Thoracic aorta (tissue), 2 donors: ENCODE results near the gene VPS11. TPM values are rescaled to one million over a fixed set of nuclear protein-coding genes. Genes with fewer than 3 reads are reported as not detected.

Source experiments
- ATAC-seq: fragments of 150-250 bp; one replicate; pipeline ENCODE4 v1.8.0; 2017; ENCODE audit warnings: low read depth; ENCODE audit not compliant: insufficient number of reproducible peaks, low FRiP score
- DNase-seq: peaks from one replicate; pipeline ENCODE4 v3.0.0-alpha.2; 2020; ENCODE audit warnings: low spot score
- H3K27ac ChIP-seq, 2 donors: fragments of 200-600 bp; sonication (generic); 1 replicate in 1 of 2; 2 replicates in 1 of 2; pipeline ENCODE4 v1.5.1; 2016; ENCODE audit warnings: mild to moderate bottlenecking in 2 of 2, moderate library complexity in 2 of 2
- H3K27me3 ChIP-seq: fragments of 200-600 bp; sonication (generic); replicated peaks from 2 replicates; pipeline ENCODE4 v1.6.0; 2016; ENCODE audit warnings: mild to moderate bottlenecking; ENCODE audit not compliant: insufficient read depth
- H3K36me3 ChIP-seq: fragments of 200-600 bp; sonication (generic); one replicate; pipeline ENCODE4 v1.5.1; 2016
- H3K4me1 ChIP-seq, 2 donors: fragments of 200-600 bp; sonication (generic); 1 replicate in 1 of 2; 2 replicates in 1 of 2; pipeline versions ENCODE4 v1.5.1 to v1.6.0; 2016; ENCODE audit warnings: low read depth in 2 of 2, mild to moderate bottlenecking in 1 of 2; ENCODE audit not compliant: control insufficient read depth in 1 of 2
- H3K4me3 ChIP-seq: fragments of 200-600 bp; sonication (generic); 2 replicates; pipeline ENCODE4 v1.5.1; 2016; ENCODE audit warnings: mild to moderate bottlenecking
- H3K9me3 ChIP-seq: fragments of 200-600 bp; sonication (generic); 2 replicates; pipeline ENCODE4 v1.5.1; 2016
- total RNA-seq, 2 donors: library from RNA; depleted of rRNA; stranded (reverse); fragments of >200 nt; gene quantifications; one replicate each; pipeline versions ENCODE4 v1.1.0 to v1.2.3, GENCODE V29; 2016
- TF ChIP-seq, protein P1 (sequence below): fragments of 200-600 bp; sonication (generic); IDR thresholded peaks from one replicate; pipeline ENCODE4 v1.5.1; 2019; ENCODE audit warnings: antibody characterized with exemption

The VPS11 gene
- 10 to 100 TPM; 32.0 to 35.3 TPM for total RNA-seq

DNA sequence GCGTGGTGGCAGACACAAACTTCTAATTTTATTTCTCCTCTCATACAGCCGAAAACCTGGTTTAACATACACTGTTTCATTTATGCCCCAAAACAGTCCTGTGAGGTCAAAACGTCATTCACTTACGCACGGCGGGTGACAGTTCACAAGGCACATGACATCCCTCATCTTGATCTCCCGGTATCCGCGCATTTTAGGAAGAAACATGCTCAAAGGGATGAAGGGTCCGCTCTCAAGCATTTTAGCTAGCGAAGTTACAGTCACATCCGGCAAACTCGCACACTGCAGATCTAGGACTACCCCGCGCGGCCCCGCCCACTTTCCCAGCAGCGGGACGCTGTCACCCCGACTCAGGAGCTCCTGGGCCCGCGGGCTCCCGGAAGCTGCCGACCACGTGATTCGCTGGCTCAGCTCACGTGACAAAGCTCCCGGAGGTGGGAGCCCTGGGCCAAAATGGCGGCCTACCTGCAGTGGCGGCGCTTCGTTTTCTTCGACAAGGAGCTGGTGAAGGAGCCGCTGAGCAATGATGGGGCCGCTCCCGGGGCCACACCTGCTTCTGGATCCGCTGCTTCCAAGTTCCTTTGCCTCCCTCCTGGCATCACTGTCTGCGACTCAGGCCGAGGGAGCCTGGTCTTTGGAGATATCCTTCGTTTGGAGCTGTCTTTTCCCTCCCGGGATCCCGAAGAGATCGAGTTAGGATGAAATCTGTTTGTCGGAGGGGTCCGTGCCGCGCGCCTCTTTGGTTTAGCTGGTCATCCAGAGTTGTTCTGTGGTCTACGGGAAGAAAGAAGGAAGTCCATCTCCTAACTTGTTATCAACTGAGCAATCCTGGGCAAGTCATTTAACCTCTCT is at the start of gene VPS11:
TSS of gene VPS11 (plus strand) at position 448 of the 852 bp plus-strand sequence. CDS start at position 454, 6 bp downstream.
- Histone ChIP-seq H3K4me1 (peaks cover 18 to 36% of the 10 kb centered on the region in 2 donors), H3K36me3 (peaks cover 25% of the 10 kb centered on the region), H3K4me3 (peak within 1 kb of the TSS; percentile 84), H3K27me3 (no peaks in the 10 kb centered on the region), H3K9me3 (no peaks in the 10 kb centered on the region), H3K27ac (peak within 1 kb of the TSS; percentile 91 to 94)
- ATAC-seq (peak; percentile 89), DNase-seq (peak; percentile 92)
- TF ChIP-seq, protein P1, sequence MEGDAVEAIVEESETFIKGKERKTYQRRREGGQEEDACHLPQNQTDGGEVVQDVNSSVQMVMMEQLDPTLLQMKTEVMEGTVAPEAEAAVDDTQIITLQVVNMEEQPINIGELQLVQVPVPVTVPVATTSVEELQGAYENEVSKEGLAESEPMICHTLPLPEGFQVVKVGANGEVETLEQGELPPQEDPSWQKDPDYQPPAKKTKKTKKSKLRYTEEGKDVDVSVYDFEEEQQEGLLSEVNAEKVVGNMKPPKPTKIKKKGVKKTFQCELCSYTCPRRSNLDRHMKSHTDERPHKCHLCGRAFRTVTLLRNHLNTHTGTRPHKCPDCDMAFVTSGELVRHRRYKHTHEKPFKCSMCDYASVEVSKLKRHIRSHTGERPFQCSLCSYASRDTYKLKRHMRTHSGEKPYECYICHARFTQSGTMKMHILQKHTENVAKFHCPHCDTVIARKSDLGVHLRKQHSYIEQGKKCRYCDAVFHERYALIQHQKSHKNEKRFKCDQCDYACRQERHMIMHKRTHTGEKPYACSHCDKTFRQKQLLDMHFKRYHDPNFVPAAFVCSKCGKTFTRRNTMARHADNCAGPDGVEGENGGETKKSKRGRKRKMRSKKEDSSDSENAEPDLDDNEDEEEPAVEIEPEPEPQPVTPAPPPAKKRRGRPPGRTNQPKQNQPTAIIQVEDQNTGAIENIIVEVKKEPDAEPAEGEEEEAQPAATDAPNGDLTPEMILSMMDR: no peak

DNA sequence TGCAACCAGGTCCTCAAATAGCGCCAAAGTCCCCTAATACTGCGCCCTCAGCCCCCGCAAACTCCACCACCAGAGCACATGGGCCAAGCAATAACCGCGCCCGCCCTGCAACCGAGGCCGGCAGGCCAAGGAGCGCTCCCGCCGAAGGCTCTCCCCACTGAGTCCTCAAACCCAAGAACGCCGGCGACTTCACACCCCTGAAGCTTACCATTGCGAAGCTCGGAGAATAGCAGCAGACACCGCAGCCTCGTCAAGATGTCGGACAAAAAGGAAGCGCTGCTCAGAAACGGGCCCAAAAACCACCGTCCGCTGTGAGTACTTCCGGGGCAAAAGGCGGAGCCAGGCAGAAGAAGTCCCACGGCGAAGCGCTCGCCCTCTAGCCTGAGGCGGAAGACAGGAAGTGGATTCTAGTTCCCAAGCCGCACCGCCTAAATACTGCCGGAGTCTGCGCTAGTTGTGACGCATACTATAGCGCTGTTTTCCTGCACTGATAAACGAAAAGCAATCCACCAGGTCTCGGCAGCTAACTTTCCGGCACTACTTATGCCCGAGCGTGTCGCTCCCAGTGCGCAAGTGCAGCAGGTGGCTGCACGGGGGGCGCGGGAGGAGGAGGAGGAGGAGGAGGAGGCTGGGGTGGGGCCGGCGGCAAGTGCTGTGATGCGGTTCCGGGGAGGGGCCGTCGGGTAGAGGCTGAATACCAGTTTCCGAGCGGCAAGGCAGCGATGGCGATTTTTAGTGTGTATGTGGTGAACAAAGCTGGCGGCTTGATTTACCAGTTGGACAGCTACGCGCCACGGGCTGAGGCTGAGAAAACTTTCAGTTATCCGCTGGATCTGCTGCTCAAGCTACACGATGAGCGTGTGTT is 49.3 kb upstream of the VPS11 start, which contains the start of the genes RPS25 and TRAPPC4:
TSS of gene RPS25 (minus strand) at position 270 of the 865 bp plus-strand sequence. CDS start at position 211, 59 bp downstream.
TSS of gene TRAPPC4 (plus strand) at position 693 of the 865 bp plus-strand sequence. CDS start at position 723, 30 bp downstream.
- Histone ChIP-seq H3K9me3 (no peaks in the 10 kb centered on the region), H3K36me3 (peaks cover 32% of the 10 kb centered on the region), H3K4me3 (peak within 1 kb of the TSS; percentile 99), H3K27ac (peak within 1 kb of the TSS; percentile 88 to 97), H3K4me1 (peaks cover 23 to 49% of the 10 kb centered on the region in 2 donors), H3K27me3 (no peaks in the 10 kb centered on the region)
- TF ChIP-seq, protein P1: no peak
- DNase-seq: peak; percentile 87
- ATAC-seq: peak; percentile 92

DNA sequence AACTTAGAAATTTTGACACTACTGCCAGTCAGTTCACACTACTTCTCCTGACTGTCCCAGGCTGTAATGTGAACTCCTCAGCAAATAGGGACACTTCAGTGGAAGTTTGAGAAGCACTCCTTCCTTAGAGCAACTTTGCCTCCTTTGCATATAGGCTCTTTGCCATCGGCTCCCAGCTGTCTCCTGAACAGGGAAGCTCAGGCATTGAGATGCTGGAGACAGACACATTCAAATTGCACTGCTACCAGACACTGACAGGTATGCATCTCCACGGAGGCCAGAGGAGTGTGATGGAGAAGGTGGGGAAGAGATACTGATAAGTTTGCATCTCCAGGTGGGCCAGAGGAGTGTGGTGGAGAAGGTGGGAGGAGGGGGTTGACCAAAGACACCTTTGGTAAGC is 47.6 kb upstream of the VPS11 start:
- Histone ChIP-seq H3K27ac (no peak overlapping the region), H3K36me3 (peaks cover 33% of the 10 kb centered on the region)
- TF ChIP-seq, protein P1: no peak

DNA sequence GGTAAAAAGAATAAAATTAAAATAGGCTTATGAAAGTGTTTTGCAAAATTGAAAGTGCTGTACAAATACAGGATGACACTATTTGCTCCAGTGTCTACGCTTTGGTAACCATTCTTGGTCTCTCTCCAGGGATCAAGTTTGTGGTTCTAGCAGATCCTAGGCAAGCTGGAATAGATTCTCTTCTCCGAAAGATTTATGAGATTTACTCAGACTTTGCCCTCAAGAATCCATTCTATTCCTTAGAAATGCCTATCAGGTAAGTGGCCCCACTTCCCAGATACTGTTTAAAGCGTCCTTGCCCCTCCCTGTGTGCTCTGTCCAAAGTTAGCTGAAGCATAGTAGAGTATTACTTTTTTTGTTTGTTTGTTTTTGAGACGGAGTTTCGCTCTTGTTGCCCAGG is 46.0 kb upstream of the VPS11 start:
- no peak for ATAC-seq
- no peaks in the 10 kb centered on the region for H3K9me3 ChIP-seq
- no peaks in the 10 kb centered on the region for H3K27me3 ChIP-seq
- peaks cover 26% of the 10 kb centered on the region for H3K36me3 ChIP-seq
- H3K27ac ChIP-seq: no peak overlapping the region
- no peak overlapping the region for H3K4me3 ChIP-seq
- TF ChIP-seq, protein P1: no peak
- DNase-seq: no peak
- peaks cover 17 to 59% of the 10 kb centered on the region in 2 donors for H3K4me1 ChIP-seq

More for the DNA sequence above, 47.6 kb upstream of the VPS11 start:
- H3K4me1 ChIP-seq: peaks cover 23 to 64% of the 10 kb centered on the region in 2 donors
- DNase-seq (no peak), ATAC-seq (no peak)
- H3K4me3 ChIP-seq: peak overlapping the region; percentile 99
- H3K27me3 ChIP-seq: no peaks in the 10 kb centered on the region
- no peaks in the 10 kb centered on the region for H3K9me3 ChIP-seq
